HepG2 (cell line): ENCODE data around the gene ISY1. TPM values are rescaled to one million over a fixed set of nuclear protein-coding genes. Genes with fewer than 3 reads are reported as not detected.
A peak's percentile ranks its signal among the peaks of the same experiment; 100 is the strongest.

ENCODE experiments used
- ATM ChIP-seq: fragments of 450-650 bp; IDR thresholded peaks from 2 replicates; pipeline ENCODE4 v1.7.1; 2017; ENCODE audit warnings: mild to moderate bottlenecking, borderline replicate concordance
- ETV6 ChIP-seq: sonication (generic); formaldehyde crosslinking; conservative IDR thresholded peaks from 2 replicates; pipeline ENCODE4 v1.4.0; 2020; ENCODE audit warnings: missing genetic modification reagents
- IKZF4 ChIP-seq: sonication (generic); formaldehyde crosslinking; IDR thresholded peaks from 2 replicates; pipeline ENCODE4 v1.5.1; 2020; ENCODE audit warnings: borderline replicate concordance, mild to moderate bottlenecking, low read depth, missing genetic modification reagents; ENCODE audit errors: not compliant biosample characterization
- MEIS1 ChIP-seq: sonication (generic); formaldehyde crosslinking; IDR thresholded peaks from 2 replicates; pipeline ENCODE4 v1.9.0; 2021; ENCODE audit warnings: mild to moderate bottlenecking, missing genetic modification reagents, moderate library complexity, borderline replicate concordance
- POGZ ChIP-seq: sonication (generic); formaldehyde crosslinking; IDR thresholded peaks from 2 replicates; pipeline ENCODE4 v1.4.0; 2020; ENCODE audit warnings: mild to moderate bottlenecking, missing genetic modification reagents
- SCMH1 ChIP-seq: sonication (generic); formaldehyde crosslinking; IDR thresholded peaks from 2 replicates; pipeline ENCODE4 v1.9.0; 2021; ENCODE audit warnings: missing genetic modification reagents, mild to moderate bottlenecking, borderline replicate concordance
- ZNF124 ChIP-seq: sonication (generic); formaldehyde crosslinking; IDR thresholded peaks from 2 replicates; pipeline ENCODE4 v1.4.0; 2020; ENCODE audit warnings: missing genetic modification reagents
- ZNF143 ChIP-seq: sonication (generic); formaldehyde crosslinking; IDR thresholded peaks from 2 replicates; pipeline ENCODE4 v1.4.0; 2020; ENCODE audit warnings: missing genetic modification reagents
- ZSCAN31 ChIP-seq: sonication (generic); formaldehyde crosslinking; IDR thresholded peaks from 2 replicates; pipeline ENCODE4 v1.5.0; 2020; ENCODE audit warnings: low read depth, mild to moderate bottlenecking, missing genetic modification reagents
- polyA plus RNA-seq, 8 experiments: library from polyadenylated mRNA; depleted of rRNA in 3 of 8; stranded (reverse) in 7 of 8; unstranded in 1 of 8; fragments of >200 nt; fragmentation: Illumina TruSeq in 4 of 8; extraction: Trizol in 4 of 8; gene quantifications; 2 replicates each; pipeline versions ENCODE4 v1.2.1 to v1.2.3, GENCODE V29; 2011 to 2016; ENCODE audit warnings: low read depth in 4 of 8, missing spikeins in 1 of 8, mixed read lengths in 1 of 8; ENCODE audit not compliant: insufficient read depth in 1 of 8
- total RNA-seq, 5 experiments: library from RNA; depleted of rRNA; stranded (reverse); fragments of >200 nt; fragmentation: Illumina TruSeq; extraction: Trizol; gene quantifications; 2 replicates each; pipeline ENCODE4 v1.2.3, GENCODE V29; 2016; ENCODE audit warnings: low read depth in 1 of 5
- TF ChIP-seq, protein P1 (sequence below): sonication (generic); formaldehyde crosslinking; IDR thresholded peaks from 2 replicates; pipeline ENCODE4 v1.4.0; 2020; ENCODE audit warnings: missing genetic modification reagents
- TF ChIP-seq, protein P2 (sequence below): sonication (generic); formaldehyde crosslinking; IDR thresholded peaks from 2 replicates; pipeline ENCODE4 v1.4.0; 2020; ENCODE audit warnings: missing genetic modification reagents, borderline replicate concordance
- TF ChIP-seq, protein P3 (sequence below): sonication (generic); formaldehyde crosslinking; IDR thresholded peaks from 2 replicates; pipeline ENCODE4 v1.5.0; 2020; ENCODE audit warnings: mild to moderate bottlenecking, missing genetic modification reagents, borderline replicate concordance

Gene ISY1
- total and polyA plus RNA-seq, 2 of the 13 experiments (the other 11 are each of a cell fraction or from before 2014, with no cell fraction given) = 21.0 to 39.1 TPM

DNA sequence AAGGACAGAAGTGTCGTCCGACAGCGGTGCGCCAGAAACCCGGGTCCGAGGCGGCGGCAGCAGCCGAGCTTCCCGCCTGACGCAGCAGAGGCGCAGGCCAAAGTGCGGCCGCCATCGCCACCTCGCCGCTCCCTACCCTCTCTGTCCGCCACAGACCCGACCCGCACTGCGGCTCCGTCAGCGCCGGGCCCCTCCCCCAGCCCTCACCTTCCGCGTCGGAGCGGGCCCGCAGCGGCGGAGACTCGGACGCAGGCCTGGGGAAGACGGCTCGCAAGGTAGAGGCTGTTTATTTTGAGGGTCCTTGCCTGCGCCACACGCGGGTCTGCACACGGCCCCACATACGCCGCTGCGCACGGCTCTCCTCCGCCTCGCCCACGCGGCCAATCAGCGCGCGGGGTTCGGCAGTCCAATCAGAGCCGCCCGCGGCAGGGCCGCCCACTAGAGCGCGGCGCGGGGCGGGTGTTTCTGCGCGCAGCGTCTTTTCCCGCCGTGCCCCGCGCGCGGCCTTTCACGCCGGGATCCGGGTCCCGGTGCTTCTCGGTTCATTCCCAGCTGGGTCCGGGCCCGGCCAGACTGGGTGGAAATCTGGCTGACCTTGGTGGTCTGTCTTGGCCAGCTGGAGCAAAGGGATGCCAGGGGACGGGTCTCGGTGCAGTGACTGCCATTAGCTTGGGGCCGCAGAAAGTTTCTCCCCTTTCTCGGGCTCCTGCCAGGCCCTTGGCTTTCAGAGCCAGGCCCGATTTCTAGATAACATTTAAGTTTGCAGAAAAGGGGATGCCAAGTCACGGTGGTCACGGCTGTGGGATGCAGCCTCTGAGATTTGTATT is 22.9 kb upstream of the ISY1 start, which contains the start of gene CNBP (continued):
- TF ChIP-seq ZNF143 = peak; percentile 89
- TF ChIP-seq ZSCAN31 (CRISPR knock-in tag) = peak; percentile 76
- no peak for TF ChIP-seq SCMH1
- TF ChIP-seq, protein P1, sequence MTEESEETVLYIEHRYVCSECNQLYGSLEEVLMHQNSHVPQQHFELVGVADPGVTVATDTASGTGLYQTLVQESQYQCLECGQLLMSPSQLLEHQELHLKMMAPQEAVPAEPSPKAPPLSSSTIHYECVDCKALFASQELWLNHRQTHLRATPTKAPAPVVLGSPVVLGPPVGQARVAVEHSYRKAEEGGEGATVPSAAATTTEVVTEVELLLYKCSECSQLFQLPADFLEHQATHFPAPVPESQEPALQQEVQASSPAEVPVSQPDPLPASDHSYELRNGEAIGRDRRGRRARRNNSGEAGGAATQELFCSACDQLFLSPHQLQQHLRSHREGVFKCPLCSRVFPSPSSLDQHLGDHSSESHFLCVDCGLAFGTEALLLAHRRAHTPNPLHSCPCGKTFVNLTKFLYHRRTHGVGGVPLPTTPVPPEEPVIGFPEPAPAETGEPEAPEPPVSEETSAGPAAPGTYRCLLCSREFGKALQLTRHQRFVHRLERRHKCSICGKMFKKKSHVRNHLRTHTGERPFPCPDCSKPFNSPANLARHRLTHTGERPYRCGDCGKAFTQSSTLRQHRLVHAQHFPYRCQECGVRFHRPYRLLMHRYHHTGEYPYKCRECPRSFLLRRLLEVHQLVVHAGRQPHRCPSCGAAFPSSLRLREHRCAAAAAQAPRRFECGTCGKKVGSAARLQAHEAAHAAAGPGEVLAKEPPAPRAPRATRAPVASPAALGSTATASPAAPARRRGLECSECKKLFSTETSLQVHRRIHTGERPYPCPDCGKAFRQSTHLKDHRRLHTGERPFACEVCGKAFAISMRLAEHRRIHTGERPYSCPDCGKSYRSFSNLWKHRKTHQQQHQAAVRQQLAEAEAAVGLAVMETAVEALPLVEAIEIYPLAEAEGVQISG (CRISPR knock-in tag) = peak; percentile 70
- peak; percentile 93 for TF ChIP-seq POGZ (CRISPR knock-in tag)
- peak; percentile 99 for TF ChIP-seq IKZF4 (CRISPR knock-in tag)
- TF ChIP-seq, protein P2, sequence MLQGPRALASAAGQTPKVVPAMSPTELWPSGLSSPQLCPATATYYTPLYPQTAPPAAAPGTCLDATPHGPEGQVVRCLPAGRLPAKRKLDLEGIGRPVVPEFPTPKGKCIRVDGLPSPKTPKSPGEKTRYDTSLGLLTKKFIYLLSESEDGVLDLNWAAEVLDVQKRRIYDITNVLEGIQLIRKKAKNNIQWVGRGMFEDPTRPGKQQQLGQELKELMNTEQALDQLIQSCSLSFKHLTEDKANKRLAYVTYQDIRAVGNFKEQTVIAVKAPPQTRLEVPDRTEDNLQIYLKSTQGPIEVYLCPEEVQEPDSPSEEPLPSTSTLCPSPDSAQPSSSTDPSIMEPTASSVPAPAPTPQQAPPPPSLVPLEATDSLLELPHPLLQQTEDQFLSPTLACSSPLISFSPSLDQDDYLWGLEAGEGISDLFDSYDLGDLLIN (CRISPR knock-in tag) = no peak; the same call in 1 of the 2 replicates
- no peak for TF ChIP-seq MEIS1 (CRISPR knock-in tag)
- no peak for TF ChIP-seq ATM
- TF ChIP-seq, protein P3, sequence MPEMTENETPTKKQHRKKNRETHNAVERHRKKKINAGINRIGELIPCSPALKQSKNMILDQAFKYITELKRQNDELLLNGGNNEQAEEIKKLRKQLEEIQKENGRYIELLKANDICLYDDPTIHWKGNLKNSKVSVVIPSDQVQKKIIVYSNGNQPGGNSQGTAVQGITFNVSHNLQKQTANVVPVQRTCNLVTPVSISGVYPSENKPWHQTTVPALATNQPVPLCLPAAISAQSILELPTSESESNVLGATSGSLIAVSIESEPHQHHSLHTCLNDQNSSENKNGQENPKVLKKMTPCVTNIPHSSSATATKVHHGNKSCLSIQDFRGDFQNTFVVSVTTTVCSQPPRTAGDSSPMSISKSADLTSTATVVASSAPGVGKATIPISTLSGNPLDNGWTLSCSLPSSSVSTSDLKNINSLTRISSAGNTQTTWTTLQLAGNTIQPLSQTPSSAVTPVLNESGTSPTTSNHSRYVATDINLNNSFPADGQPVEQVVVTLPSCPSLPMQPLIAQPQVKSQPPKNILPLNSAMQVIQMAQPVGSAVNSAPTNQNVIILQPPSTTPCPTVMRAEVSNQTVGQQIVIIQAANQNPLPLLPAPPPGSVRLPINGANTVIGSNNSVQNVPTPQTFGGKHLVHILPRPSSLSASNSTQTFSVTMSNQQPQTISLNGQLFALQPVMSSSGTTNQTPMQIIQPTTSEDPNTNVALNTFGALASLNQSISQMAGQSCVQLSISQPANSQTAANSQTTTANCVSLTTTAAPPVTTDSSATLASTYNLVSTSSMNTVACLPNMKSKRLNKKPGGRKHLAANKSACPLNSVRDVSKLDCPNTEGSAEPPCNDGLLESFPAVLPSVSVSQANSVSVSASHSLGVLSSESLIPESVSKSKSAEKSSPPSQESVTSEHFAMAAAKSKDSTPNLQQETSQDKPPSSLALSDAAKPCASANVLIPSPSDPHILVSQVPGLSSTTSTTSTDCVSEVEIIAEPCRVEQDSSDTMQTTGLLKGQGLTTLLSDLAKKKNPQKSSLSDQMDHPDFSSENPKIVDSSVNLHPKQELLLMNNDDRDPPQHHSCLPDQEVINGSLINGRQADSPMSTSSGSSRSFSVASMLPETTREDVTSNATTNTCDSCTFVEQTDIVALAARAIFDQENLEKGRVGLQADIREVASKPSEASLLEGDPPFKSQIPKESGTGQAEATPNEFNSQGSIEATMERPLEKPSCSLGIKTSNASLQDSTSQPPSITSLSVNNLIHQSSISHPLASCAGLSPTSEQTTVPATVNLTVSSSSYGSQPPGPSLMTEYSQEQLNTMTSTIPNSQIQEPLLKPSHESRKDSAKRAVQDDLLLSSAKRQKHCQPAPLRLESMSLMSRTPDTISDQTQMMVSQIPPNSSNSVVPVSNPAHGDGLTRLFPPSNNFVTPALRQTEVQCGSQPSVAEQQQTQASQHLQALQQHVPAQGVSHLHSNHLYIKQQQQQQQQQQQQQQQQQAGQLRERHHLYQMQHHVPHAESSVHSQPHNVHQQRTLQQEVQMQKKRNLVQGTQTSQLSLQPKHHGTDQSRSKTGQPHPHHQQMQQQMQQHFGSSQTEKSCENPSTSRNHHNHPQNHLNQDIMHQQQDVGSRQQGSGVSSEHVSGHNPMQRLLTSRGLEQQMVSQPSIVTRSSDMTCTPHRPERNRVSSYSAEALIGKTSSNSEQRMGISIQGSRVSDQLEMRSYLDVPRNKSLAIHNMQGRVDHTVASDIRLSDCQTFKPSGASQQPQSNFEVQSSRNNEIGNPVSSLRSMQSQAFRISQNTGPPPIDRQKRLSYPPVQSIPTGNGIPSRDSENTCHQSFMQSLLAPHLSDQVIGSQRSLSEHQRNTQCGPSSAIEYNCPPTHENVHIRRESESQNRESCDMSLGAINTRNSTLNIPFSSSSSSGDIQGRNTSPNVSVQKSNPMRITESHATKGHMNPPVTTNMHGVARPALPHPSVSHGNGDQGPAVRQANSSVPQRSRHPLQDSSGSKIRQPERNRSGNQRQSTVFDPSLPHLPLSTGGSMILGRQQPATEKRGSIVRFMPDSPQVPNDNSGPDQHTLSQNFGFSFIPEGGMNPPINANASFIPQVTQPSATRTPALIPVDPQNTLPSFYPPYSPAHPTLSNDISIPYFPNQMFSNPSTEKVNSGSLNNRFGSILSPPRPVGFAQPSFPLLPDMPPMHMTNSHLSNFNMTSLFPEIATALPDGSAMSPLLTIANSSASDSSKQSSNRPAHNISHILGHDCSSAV (CRISPR knock-in tag) = 0 out of 2 replicates have a peak, but pooled peaks have one; percentile 53
- TF ChIP-seq ETV6 (CRISPR knock-in tag) = no peak; the same call in 1 of the 2 replicates
- TF ChIP-seq ZNF124 (CRISPR knock-in tag) = no peak; the same call in 1 of the 2 replicates
